Fibroblast of skin of right quadriceps (primary cell): ENCODE results near the gene IRF3.

ENCODE experiments used
- DNase-seq: peaks from one replicate; pipeline ENCODE4 v3.0.0-alpha.2; 2013

Gene IRF3

DNA sequence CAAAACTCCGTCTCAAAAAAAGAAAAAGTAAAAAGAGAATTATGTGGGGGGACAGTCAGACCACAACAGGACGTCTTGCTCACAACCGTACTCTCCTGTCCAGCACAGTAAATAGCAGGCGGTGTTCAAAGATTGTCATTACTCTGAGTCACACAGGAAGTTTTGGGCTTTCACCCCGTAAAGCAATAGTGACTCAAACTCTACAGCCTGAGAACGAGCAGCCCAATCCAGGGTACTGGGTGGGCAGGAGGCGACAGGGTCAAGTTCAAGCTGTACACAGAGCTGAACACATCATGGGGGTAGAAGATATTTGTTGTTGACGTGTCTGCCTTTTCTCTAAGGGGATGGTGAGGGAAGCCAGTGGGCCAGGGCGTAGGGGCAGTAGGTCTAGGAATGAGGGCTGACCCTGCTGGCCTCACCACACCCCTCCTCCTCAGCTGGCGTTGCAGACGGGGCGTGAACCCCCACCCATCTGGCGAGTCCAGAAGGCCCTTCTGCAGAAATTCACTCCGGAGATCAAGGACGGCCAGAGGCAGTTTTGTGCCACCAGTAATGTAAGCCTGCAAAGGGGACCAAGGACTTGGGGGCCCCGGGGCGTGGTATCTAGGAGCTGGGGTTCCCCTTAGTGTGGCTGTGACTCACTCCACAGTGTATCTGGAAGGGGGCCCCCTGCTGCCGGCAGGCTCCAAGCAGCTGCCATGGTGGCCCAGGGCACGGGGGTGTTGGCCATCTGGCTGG, 51.4 kb downstream of the IRF3 start:
- peak; percentile 76 for DNase-seq

DNA sequence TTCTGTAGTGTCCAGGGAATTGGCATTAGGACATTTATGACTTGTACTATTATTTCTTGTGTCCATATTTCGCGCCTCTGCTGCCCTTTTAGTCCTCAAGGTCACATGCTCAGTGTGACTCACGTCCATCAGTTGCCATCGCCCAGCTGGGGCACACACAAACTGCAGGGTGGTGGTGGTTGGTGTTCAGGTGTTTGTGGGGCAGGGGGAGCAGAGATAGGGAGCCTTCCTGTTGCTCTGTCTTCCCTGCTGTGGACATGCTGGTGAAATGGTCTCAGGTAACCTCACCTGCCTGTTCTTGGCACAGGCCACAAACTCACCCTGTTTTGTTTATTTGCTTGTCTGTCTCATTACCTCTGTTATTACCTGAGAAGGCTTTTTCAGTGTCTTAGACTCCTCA, 52.3 kb downstream of the IRF3 start:
- no peak for DNase-seq
